Measurements from ENCODE around the gene PTPN11.
"Not testable (repeated sequence)": the region's sequence is repeated elsewhere in the genome, so short reads cannot be mapped to it uniquely, and the experiment has no call there.

DNA sequence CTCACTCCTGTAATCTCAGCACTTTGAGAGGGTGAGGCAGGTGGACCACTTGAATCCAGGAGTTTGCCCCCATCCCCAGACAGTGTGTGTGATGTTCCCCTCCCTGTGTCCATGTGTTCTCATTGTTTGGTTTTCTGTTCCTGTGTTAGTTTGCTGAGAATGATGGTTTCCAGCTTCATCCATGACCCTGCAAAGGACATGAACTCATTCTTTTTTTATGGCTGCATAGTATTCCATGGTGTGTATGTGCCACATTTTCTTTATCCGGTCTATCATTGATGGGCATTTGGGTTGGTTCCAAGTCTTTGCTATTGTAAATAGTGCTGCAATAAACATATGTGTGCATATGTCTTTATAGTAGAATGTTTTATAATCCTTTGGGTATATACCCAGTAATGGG is 38.4 kb downstream of the PTPN11 start:
- not testable (repeated sequence) for TF ChIP-seq KDM5A (IDR thresholded peaks at IDR 0.05; ENCODE audit: borderline replicate concordance, low read length); ZNF543 (CRISPR knock-in tag; IDR thresholded peaks at IDR 0.05); FOXA1 (IDR thresholded peaks at IDR 0.05); FOXA1 (CRISPR knock-in tag; IDR thresholded peaks at IDR 0.05); POLR2A (IDR thresholded peaks at IDR 0.05; ENCODE audit: insufficient read depth in 1 of 2, low read depth in 2 of 2, low read length in 2 of 2); ZNF558 (CRISPR knock-in tag; IDR thresholded peaks at IDR 0.05; ENCODE audit: borderline replicate concordance)
- TF ChIP-seq, protein P1, sequence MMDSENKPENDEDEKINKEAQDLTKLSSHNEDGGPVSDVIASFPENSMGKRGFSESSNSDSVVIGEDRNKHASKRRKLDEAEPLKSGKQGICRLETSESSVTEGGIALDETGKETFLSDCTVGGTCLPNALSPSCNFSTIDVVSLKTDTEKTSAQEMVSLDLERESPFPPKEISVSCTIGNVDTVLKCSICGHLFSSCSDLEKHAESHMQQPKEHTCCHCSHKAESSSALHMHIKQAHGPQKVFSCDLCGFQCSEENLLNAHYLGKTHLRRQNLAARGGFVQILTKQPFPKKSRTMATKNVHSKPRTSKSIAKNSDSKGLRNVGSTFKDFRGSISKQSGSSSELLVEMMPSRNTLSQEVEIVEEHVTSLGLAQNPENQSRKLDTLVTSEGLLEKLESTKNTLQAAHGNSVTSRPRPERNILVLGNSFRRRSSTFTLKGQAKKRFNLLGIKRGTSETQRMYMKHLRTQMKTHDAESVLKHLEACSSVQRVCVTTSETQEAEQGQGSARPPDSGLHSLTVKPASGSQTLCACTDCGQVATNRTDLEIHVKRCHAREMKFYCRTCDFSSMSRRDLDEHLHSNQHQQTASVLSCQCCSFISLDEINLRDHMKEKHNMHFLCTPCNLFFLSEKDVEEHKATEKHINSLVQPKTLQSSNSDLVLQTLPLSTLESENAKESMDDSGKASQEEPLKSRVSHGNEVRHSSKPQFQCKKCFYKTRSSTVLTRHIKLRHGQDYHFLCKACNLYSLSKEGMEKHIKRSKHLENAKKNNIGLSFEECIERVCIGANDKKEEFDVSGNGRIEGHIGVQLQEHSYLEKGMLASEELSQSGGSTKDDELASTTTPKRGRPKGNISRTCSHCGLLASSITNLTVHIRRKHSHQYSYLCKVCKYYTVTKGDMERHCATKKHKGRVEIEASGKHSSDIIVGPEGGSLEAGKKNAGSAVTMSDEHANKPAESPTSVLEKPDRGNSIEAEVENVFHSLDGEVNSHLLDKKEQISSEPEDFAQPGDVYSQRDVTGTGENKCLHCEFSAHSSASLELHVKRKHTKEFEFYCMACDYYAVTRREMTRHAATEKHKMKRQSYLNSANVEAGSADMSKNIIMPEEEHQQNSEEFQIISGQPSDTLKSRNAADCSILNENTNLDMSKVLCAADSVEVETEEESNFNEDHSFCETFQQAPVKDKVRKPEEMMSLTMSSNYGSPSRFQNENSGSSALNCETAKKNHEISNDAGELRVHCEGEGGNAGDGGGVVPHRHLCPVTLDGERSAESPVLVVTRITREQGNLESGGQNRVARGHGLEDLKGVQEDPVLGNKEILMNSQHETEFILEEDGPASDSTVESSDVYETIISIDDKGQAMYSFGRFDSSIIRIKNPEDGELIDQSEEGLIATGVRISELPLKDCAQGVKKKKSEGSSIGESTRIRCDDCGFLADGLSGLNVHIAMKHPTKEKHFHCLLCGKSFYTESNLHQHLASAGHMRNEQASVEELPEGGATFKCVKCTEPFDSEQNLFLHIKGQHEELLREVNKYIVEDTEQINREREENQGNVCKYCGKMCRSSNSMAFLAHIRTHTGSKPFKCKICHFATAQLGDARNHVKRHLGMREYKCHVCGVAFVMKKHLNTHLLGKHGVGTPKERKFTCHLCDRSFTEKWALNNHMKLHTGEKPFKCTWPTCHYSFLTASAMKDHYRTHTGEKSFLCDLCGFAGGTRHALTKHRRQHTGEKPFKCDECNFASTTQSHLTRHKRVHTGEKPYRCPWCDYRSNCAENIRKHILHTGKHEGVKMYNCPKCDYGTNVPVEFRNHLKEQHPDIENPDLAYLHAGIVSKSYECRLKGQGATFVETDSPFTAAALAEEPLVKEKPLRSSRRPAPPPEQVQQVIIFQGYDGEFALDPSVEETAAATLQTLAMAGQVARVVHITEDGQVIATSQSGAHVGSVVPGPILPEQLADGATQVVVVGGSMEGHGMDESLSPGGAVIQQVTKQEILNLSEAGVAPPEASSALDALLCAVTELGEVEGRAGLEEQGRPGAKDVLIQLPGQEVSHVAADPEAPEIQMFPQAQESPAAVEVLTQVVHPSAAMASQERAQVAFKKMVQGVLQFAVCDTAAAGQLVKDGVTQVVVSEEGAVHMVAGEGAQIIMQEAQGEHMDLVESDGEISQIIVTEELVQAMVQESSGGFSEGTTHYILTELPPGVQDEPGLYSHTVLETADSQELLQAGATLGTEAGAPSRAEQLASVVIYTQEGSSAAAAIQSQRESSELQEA (CRISPR knock-in tag; IDR thresholded peaks at IDR 0.05; ENCODE audit: not compliant biosample characterization) = not testable (repeated sequence)
- TF ChIP-seq, protein P2, sequence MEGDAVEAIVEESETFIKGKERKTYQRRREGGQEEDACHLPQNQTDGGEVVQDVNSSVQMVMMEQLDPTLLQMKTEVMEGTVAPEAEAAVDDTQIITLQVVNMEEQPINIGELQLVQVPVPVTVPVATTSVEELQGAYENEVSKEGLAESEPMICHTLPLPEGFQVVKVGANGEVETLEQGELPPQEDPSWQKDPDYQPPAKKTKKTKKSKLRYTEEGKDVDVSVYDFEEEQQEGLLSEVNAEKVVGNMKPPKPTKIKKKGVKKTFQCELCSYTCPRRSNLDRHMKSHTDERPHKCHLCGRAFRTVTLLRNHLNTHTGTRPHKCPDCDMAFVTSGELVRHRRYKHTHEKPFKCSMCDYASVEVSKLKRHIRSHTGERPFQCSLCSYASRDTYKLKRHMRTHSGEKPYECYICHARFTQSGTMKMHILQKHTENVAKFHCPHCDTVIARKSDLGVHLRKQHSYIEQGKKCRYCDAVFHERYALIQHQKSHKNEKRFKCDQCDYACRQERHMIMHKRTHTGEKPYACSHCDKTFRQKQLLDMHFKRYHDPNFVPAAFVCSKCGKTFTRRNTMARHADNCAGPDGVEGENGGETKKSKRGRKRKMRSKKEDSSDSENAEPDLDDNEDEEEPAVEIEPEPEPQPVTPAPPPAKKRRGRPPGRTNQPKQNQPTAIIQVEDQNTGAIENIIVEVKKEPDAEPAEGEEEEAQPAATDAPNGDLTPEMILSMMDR (CRISPR knock-in tag; IDR thresholded peaks at IDR 0.05) = not testable (repeated sequence)
